Endothelial cell of umbilical vein (primary cell): Measurements from ENCODE around the gene HIVEP3. TPM values are rescaled to one million over a fixed set of nuclear protein-coding genes. Genes with fewer than 3 reads are reported as not detected.

Experiments used
- BruUV-seq: library from RNA; stranded (reverse); fragments of 400-500 nt; replicated peaks from 2 replicates; lab custom pipeline; 2021; lab: Mats Ljungman, UMichigan
- CTCF ChIA-PET: fragments of 300-600, 350-600 bp; sonication (Branson Sonifier 250); formaldehyde crosslinking; loops from one replicate; lab custom pipeline; 2021; ENCODE audit warnings: antibody characterized with exemption, inconsistent platforms; lab: Charles Lee
- POLR2A ChIA-PET: fragments of 300-600, 350-600 bp; sonication (Branson Sonifier 250); formaldehyde crosslinking; loops from one replicate; lab custom pipeline; 2021; ENCODE audit warnings: antibody characterized with exemption, inconsistent platforms; lab: Charles Lee
- DNase-seq: peaks from one replicate; pipeline ENCODE4 v3.0.0-alpha.2; 2011; ENCODE audit warnings: low read depth, low spot score
- FAIRE-seq: peaks from 2 replicates; lab custom pipeline; 2011; peaks lifted over from hg19 to GRCh38; lab: Jason Lieb, UNC
- H2AFZ ChIP-seq: 2 replicates; pipeline ENCODE4 v1.6.0; 2012; ENCODE audit warnings: low read depth, low read length, control low read depth, inconsistent platforms
- H3K27ac ChIP-seq: 2 replicates; pipeline ENCODE4 v1.5.1; 2011; ENCODE audit warnings: low read depth, mild to moderate bottlenecking, control low read depth, low read length, moderate library complexity; ENCODE audit not compliant: insufficient read depth
- H3K27me3 ChIP-seq, 2 experiments: 2 replicates each; pipeline versions ENCODE4 v1.6.0 to v1.6.1; 2011; ENCODE audit warnings: low read length in 2 of 2, mixed read lengths in 1 of 2; ENCODE audit not compliant: control insufficient read depth in 2 of 2, insufficient read depth in 2 of 2
- H3K36me3 ChIP-seq, 2 experiments: 2 replicates in 1 of 2; 3 replicates in 1 of 2; pipeline ENCODE4 v1.5.1; 2011; ENCODE audit warnings: low read length in 2 of 2, mild to moderate bottlenecking in 1 of 2, moderate library complexity in 1 of 2; ENCODE audit not compliant: control insufficient read depth in 2 of 2, insufficient read depth in 2 of 2; ENCODE audit errors: extremely low read depth in 1 of 2
- H3K4me1 ChIP-seq: 3 replicates; pipeline ENCODE4 v1.5.1; 2011; ENCODE audit warnings: mild to moderate bottlenecking, low read length; ENCODE audit not compliant: control insufficient read depth, insufficient read depth; ENCODE audit errors: extremely low read depth
- H3K4me2 ChIP-seq: 2 replicates; pipeline ENCODE4 v1.6.1; 2011; ENCODE audit warnings: low read length, control low read depth, mixed read lengths; ENCODE audit not compliant: insufficient read depth
- H3K4me3 ChIP-seq, 3 experiments: fragments of 200-600 bp in 1 of 3; sonication (generic), shearing (Covaris generic) in 1 of 3; replicated peaks in 1 of 3; 2 replicates each; pipeline ENCODE4 v1.5.1; 2011 to 2016; ENCODE audit warnings: control low read depth in 3 of 3, low read length in 3 of 3, mild to moderate bottlenecking in 2 of 3, inconsistent platforms in 1 of 3, low read depth in 1 of 3, moderate library complexity in 1 of 3; ENCODE audit not compliant: insufficient read depth in 1 of 3
- H3K79me2 ChIP-seq: 2 replicates; pipeline ENCODE4 v1.6.0; 2012; ENCODE audit warnings: low read length, inconsistent platforms; ENCODE audit not compliant: control insufficient read depth, insufficient read depth
- H3K9ac ChIP-seq: replicated peaks from 2 replicates; pipeline ENCODE3; 2011; ENCODE audit warnings: low read length, control low read depth; ENCODE audit not compliant: insufficient read depth; ENCODE audit errors: extremely low read depth
- H3K9me1 ChIP-seq: replicated peaks from 3 replicates; pipeline ENCODE4 v1.6.0; 2011; ENCODE audit warnings: mild to moderate bottlenecking, low read length; ENCODE audit not compliant: control insufficient read depth, insufficient read depth; ENCODE audit errors: extremely low read depth
- H3K9me3 ChIP-seq: replicated peaks from 2 replicates; pipeline ENCODE4 v1.5.1; 2012; ENCODE audit warnings: low read length, inconsistent platforms; ENCODE audit not compliant: control insufficient read depth, insufficient read depth
- H4K20me1 ChIP-seq: replicated peaks from 2 replicates; pipeline ENCODE3; 2011; ENCODE audit warnings: mild to moderate bottlenecking, low read length; ENCODE audit not compliant: control insufficient read depth, insufficient read depth; ENCODE audit errors: extremely low read depth
- EZH2 ChIP-seq: IDR thresholded peaks from 2 replicates; pipeline ENCODE4 v1.6.1; 2012; ENCODE audit warnings: borderline replicate concordance, low read depth, mild to moderate bottlenecking, moderate library complexity, low read length, inconsistent platforms; ENCODE audit not compliant: severe bottlenecking
- FOS ChIP-seq: IDR thresholded peaks from 2 replicates; pipeline ENCODE4 v1.6.1; 2011; ENCODE audit warnings: mild to moderate bottlenecking, low read length, moderate library complexity, borderline replicate concordance; ENCODE audit not compliant: insufficient read depth
- GATA2 ChIP-seq: IDR thresholded peaks from 2 replicates; pipeline ENCODE4 v1.7.0; 2011; ENCODE audit warnings: low read depth, mild to moderate bottlenecking, moderate library complexity, mixed read lengths, low read length; ENCODE audit not compliant: insufficient read length, insufficient read depth
- MYC ChIP-seq: IDR thresholded peaks from one replicate; pipeline ENCODE4 v1.6.1; 2011; ENCODE audit warnings: mild to moderate bottlenecking, low read depth, low read length
- POLR2A ChIP-seq: IDR thresholded peaks from 2 replicates; pipeline ENCODE4 v1.6.1; 2012; ENCODE audit warnings: low read depth, mild to moderate bottlenecking, control low read depth, low read length
- POLR2AphosphoS5 ChIP-seq: IDR thresholded peaks from 2 replicates; pipeline ENCODE4 v1.6.1; 2012; ENCODE audit warnings: low read depth, mild to moderate bottlenecking, control low read depth, low read length, moderate library complexity; ENCODE audit not compliant: insufficient read depth
- dilution Hi-C: fragments of 300-500 bp; cut with MboI; formaldehyde crosslinking; loops from one replicate; pipeline ENCODE4 v1.15.0; 2019; ENCODE audit warnings: low sequenced_read_pairs; ENCODE audit not compliant: extremely low pct_ligation_motif_present
- intact Hi-C: fragments of 100-400 bp; cut with micrococcal nuclease; formaldehyde crosslinking; loops from one replicate; pipeline ENCODE4 v1.10.0; 2022
- polyA plus RNA-seq, 4 experiments: library from polyadenylated mRNA; depleted of rRNA in 3 of 4; stranded (reverse) in 3 of 4; unstranded in 1 of 4; fragments of >200 nt; gene quantifications; 2 replicates each; pipeline versions ENCODE4 v1.2.1 to v1.2.3, GENCODE V29; 2011 to 2012; ENCODE audit warnings: missing spikeins in 1 of 4
- total RNA-seq: library from RNA; stranded (reverse); gene quantifications from 2 replicates; pipeline ENCODE4 v1.2.3, GENCODE V29; 2021
- TF ChIP-seq, protein P1 (sequence below): IDR thresholded peaks from 2 replicates; pipeline ENCODE4 v1.6.1; 2011; ENCODE audit not compliant: insufficient read depth, insufficient read length
- TF ChIP-seq, protein P2 (sequence below), 2 donors: IDR thresholded peaks; 1 replicate in 1 of 2; 2 replicates in 1 of 2; pipeline ENCODE4 v1.5.1; 2011; ENCODE audit warnings: low read length in 2 of 2, mild to moderate bottlenecking in 2 of 2, moderate library complexity in 2 of 2, control low read depth in 1 of 2, inconsistent platforms in 1 of 2, low read depth in 1 of 2; ENCODE audit not compliant: insufficient read depth in 1 of 2; ENCODE audit errors: extremely low read depth in 1 of 2

The HIVEP3 gene
- total and polyA plus RNA-seq, 2 donors (not counting 3 experiments of a cell fraction or from before 2014, with no cell fraction given) = 3.4 to 4.0 TPM

GRCh38 chr1:41769068-41769467 is 149.7 kb downstream of the HIVEP3 start:
- no peak for DNase-seq
- Histone ChIP-seq H3K4me1 (peaks cover 5% of the 10 kb centered on the region), H3K4me3 (no peak overlapping the region), H3K4me2 (no peak overlapping the region), H3K9me3 (no peaks in the 10 kb centered on the region), H4K20me1 (no peaks in the 10 kb centered on the region), H3K27me3 (no peaks in the 10 kb centered on the region), H3K79me2 (no peaks in the 10 kb centered on the region), H3K9me1 (no peaks in the 10 kb centered on the region), H3K27ac (no peak overlapping the region), H3K9ac (no peak overlapping the region), H2AFZ (no peak overlapping the region), H3K36me3 (no peaks in the 10 kb centered on the region)
- intact Hi-C loops = no loop called here
- BruUV-seq = no TSS peak
- TF ChIP-seq MYC (no peak), EZH2 (no peak), POLR2AphosphoS5 (no peak)
- dilution Hi-C loops = no loop called here
- FAIRE-seq = no peak
- POLR2A ChIA-PET = no interaction called here
- CTCF ChIA-PET = interaction anchor here (1.6 kb wide), 1 partner anchor 26 kb away, joined by 5 read pairs; no protein-coding TSS in a partner anchor

DNA sequence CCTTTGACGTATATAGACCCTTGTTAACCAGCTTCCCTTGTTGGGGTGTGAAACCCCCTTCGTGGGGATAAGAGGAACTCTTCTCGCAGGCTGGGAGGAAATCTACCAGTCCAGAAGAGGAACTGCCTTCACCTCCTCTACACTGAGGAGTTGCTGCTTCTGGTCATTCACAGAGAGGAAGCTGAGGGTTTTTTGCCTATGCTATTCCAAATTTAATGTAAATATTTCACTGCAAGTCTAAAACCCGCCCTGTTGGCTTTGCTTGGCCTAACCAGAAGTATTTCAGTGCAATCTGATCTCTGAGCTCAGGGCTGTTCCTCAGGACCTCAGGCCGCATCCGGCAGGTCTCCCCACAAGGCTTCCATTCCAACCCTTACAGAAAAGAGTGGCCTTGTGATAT is 150.1 kb downstream of the HIVEP3 start:
- no TSS peak for BruUV-seq
- Histone ChIP-seq H3K9me1 (no peaks in the 10 kb centered on the region), H3K4me1 (peaks cover 5% of the 10 kb centered on the region), H3K9me3 (no peaks in the 10 kb centered on the region), H3K36me3 (no peaks in the 10 kb centered on the region), H3K4me2 (no peak overlapping the region), H3K79me2 (no peaks in the 10 kb centered on the region), H3K27ac (no peak overlapping the region), H3K4me3 (no peak overlapping the region), H2AFZ (no peak overlapping the region), H4K20me1 (no peaks in the 10 kb centered on the region), H3K9ac (no peak overlapping the region), H3K27me3 (no peaks in the 10 kb centered on the region)
- DNase-seq (no peak), FAIRE-seq (no peak)
- TF ChIP-seq EZH2 (no peak), GATA2 (no peak), POLR2A (no peak), FOS (no peak), POLR2AphosphoS5 (no peak), MYC (no peak)
- TF ChIP-seq, protein P1, sequence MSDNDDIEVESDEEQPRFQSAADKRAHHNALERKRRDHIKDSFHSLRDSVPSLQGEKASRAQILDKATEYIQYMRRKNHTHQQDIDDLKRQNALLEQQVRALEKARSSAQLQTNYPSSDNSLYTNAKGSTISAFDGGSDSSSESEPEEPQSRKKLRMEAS = no peak
- TF ChIP-seq, protein P2, sequence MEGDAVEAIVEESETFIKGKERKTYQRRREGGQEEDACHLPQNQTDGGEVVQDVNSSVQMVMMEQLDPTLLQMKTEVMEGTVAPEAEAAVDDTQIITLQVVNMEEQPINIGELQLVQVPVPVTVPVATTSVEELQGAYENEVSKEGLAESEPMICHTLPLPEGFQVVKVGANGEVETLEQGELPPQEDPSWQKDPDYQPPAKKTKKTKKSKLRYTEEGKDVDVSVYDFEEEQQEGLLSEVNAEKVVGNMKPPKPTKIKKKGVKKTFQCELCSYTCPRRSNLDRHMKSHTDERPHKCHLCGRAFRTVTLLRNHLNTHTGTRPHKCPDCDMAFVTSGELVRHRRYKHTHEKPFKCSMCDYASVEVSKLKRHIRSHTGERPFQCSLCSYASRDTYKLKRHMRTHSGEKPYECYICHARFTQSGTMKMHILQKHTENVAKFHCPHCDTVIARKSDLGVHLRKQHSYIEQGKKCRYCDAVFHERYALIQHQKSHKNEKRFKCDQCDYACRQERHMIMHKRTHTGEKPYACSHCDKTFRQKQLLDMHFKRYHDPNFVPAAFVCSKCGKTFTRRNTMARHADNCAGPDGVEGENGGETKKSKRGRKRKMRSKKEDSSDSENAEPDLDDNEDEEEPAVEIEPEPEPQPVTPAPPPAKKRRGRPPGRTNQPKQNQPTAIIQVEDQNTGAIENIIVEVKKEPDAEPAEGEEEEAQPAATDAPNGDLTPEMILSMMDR (IDR thresholded peaks at IDR 0.05; ENCODE audit: extremely low read depth in 1 of 2, insufficient read depth in 1 of 2, low read depth in 1 of 2, low read length in 2 of 2) = no peak
- intact Hi-C loops (no loop called here), dilution Hi-C loops (no loop called here)
- ChIA-PET CTCF (interaction anchor here (1.6 kb wide), 1 partner anchor 27 kb away, joined by 5 read pairs; no protein-coding TSS in a partner anchor), POLR2A (no interaction called here)
